ENCODE results near the gene TFAP2B.

The TFAP2B gene

GRCh38 chr6:50846144-50846851 is 27.6 kb downstream of the TFAP2B start:
- no peak for DNase-seq (ENCODE audit: low read depth)
- TF ChIP-seq CTCF (IDR thresholded peaks at IDR 0.05; ENCODE audit: low read depth, low read length, missing control alignments), result no peak
- no peak overlapping the region for H3K4me3 ChIP-seq (ENCODE audit: low read depth, low read length)

GRCh38 chr6:50846852-50847155 is 28.1 kb downstream of the TFAP2B start:
- no peak for TF ChIP-seq CTCF (IDR thresholded peaks at IDR 0.05; ENCODE audit: low read depth, low read length, missing control alignments)
- no peak for DNase-seq (ENCODE audit: low read depth)
- no peak overlapping the region for H3K4me3 ChIP-seq (ENCODE audit: low read depth, low read length)

- no peak for TF ChIP-seq CTCF (IDR thresholded peaks at IDR 0.05; ENCODE audit: low read depth, low read length, missing control alignments)
- no peak for DNase-seq (ENCODE audit: low read depth)
- no peak overlapping the region for H3K4me3 ChIP-seq (ENCODE audit: low read depth, low read length)
These were observed 29.4 kb downstream of the TFAP2B start for GRCh38 chr6:50847890-50848594.

GRCh38 chr6:50848989-50849795 is 30.5 kb downstream of the TFAP2B start:
- no peak overlapping the region for H3K4me3 ChIP-seq (ENCODE audit: low read depth, low read length)
- no peak for TF ChIP-seq CTCF (IDR thresholded peaks at IDR 0.05; ENCODE audit: low read depth, low read length, missing control alignments)
- DNase-seq (ENCODE audit: low read depth), result no peak

GRCh38 chr6:50849796-50850180 is 31.1 kb downstream of the TFAP2B start:
- no peak overlapping the region for H3K4me3 ChIP-seq (ENCODE audit: low read depth, low read length)
- no peak for TF ChIP-seq CTCF (IDR thresholded peaks at IDR 0.05; ENCODE audit: low read depth, low read length, missing control alignments)
- DNase-seq (ENCODE audit: low read depth), result no peak

- no peak for DNase-seq (ENCODE audit: low read depth)
- no peak overlapping the region for H3K4me3 ChIP-seq (ENCODE audit: low read depth, low read length)
- TF ChIP-seq CTCF (IDR thresholded peaks at IDR 0.05; ENCODE audit: low read depth, low read length, missing control alignments), result no peak
These were observed 31.8 kb downstream of the TFAP2B start for GRCh38 chr6:50850223-50851048.
